Endodermal cell (in vitro differentiated cells): Measurements from ENCODE around the gene OR2M7. TPM values are rescaled to one million over a fixed set of nuclear protein-coding genes. Genes with fewer than 3 reads are reported as not detected.
"Not testable (repeated sequence)": the region's sequence is repeated elsewhere in the genome, so short reads cannot be mapped to it uniquely, and the experiment has no call there.

ENCODE experiments used
- DNase-seq: peaks from one replicate; pipeline ENCODE4 v3.0.0-alpha.2; 2017
- H3K27ac ChIP-seq: 2 replicates; pipeline ENCODE4 v1.5.1; 2013; ENCODE audit warnings: mild to moderate bottlenecking, low read depth, low read length, moderate library complexity
- H3K27me3 ChIP-seq: 2 replicates; pipeline ENCODE4 v1.6.1; 2013; ENCODE audit warnings: mild to moderate bottlenecking, low read length, moderate library complexity; ENCODE audit not compliant: insufficient read depth, control insufficient read depth, poor library complexity, severe bottlenecking
- H3K36me3 ChIP-seq: 2 replicates; pipeline ENCODE4 v1.7.0; 2013; ENCODE audit warnings: mild to moderate bottlenecking, low read length, moderate library complexity; ENCODE audit not compliant: control insufficient read depth, insufficient read depth
- H3K4me1 ChIP-seq: one replicate; pipeline ENCODE4 v1.7.0; 2013; ENCODE audit warnings: low read length; ENCODE audit not compliant: control insufficient read depth, insufficient read depth
- H3K4me3 ChIP-seq: 2 replicates; pipeline ENCODE4 v1.5.1; 2013; ENCODE audit warnings: mild to moderate bottlenecking, low read length, moderate library complexity
- H3K9ac ChIP-seq: 2 replicates; pipeline ENCODE4 v1.6.1; 2013; ENCODE audit warnings: mild to moderate bottlenecking, low read length, moderate library complexity; ENCODE audit not compliant: poor library complexity, severe bottlenecking; ENCODE audit errors: extremely low read depth
- H3K9me3 ChIP-seq: 2 replicates; pipeline ENCODE4 v1.6.1; 2013; ENCODE audit warnings: mild to moderate bottlenecking, low read length, moderate library complexity; ENCODE audit not compliant: control insufficient read depth
- H3K27ac Mint-ChIP-seq: 2 replicates; pipeline ENCODE4 v1.8.0; 2020; ENCODE audit warnings: mixed read lengths
- H3K27me3 Mint-ChIP-seq: 2 replicates; pipeline ENCODE4 v1.8.0; 2021; ENCODE audit warnings: mild to moderate bottlenecking, mixed read lengths; ENCODE audit not compliant: insufficient read depth
- H3K36me3 Mint-ChIP-seq: 2 replicates; pipeline ENCODE4 v1.8.0; 2020; ENCODE audit warnings: low read depth, mixed read lengths
- H3K4me1 Mint-ChIP-seq: 2 replicates; pipeline ENCODE4 v1.8.0; 2020; ENCODE audit warnings: mixed read lengths
- H3K4me3 Mint-ChIP-seq: 2 replicates; pipeline ENCODE4 v1.8.0; 2020; ENCODE audit warnings: mild to moderate bottlenecking, moderate library complexity, mixed read lengths
- H3K9me3 Mint-ChIP-seq: 2 replicates; pipeline ENCODE4 v1.8.0; 2020; ENCODE audit warnings: mild to moderate bottlenecking, mixed read lengths
- CTCF ChIP-seq: fragments of 200-600 bp; sonication (generic); conservative IDR thresholded peaks from 2 replicates; pipeline ENCODE4 v1.5.0; 2021; ENCODE audit warnings: antibody characterized with exemption, mild to moderate bottlenecking
- WGBS, 2 experiments: methylation state at CpG; one replicate each; pipeline versions ENCODE4 v1.1.5 to v1.1.7; 2013; ENCODE audit warnings: missing lambda C conversion rate in 2 of 2, mixed read lengths in 1 of 2; ENCODE audit not compliant: insufficient coverage in 1 of 2, insufficient read length in 1 of 2; 5-methylcytosine and 5-hydroxymethylcytosine counted together
- total RNA-seq, 2 donors: library from RNA; stranded (reverse); fragmentation: NEBNext Ultra II Directional in 1 of 2; extraction: Animal tissue kit (Norgen Biotek cat#: 25700) in 1 of 2; gene quantifications; 2 replicates in 1 of 2; 3 replicates in 1 of 2; pipeline ENCODE4 v1.2.1, GENCODE V29; 2021

The OR2M7 gene
- total RNA-seq, 2 donors from 2014 or later, result not detected

- 65 to 80% methylated on average over 3 to 4 of the region's 4 CpGs for WGBS, 2 experiments
- no peak within 1 kb of the TSS for H3K9ac ChIP-seq
- H3K27me3 Mint-ChIP-seq, result no peaks in the 10 kb centered on the region
- DNase-seq, result no peak
- no peaks in the 10 kb centered on the region for H3K4me1 ChIP-seq
- H3K36me3 Mint-ChIP-seq, result no peaks in the 10 kb centered on the region
- no peak within 1 kb of the TSS for H3K4me3 ChIP-seq
- H3K27me3 ChIP-seq, result no peaks in the 10 kb centered on the region
- H3K9me3 Mint-ChIP-seq, result peaks cover 67% of the 10 kb centered on the region
- H3K4me1 Mint-ChIP-seq, result no peaks in the 10 kb centered on the region
- no peaks in the 10 kb centered on the region for H3K36me3 ChIP-seq
- H3K27ac ChIP-seq, result no peak within 1 kb of the TSS
- no peak for TF ChIP-seq CTCF
- H3K9me3 ChIP-seq, result peaks cover 78% of the 10 kb centered on the region
- no peak within 1 kb of the TSS for H3K4me3 Mint-ChIP-seq
- no peak within 1 kb of the TSS for H3K27ac Mint-ChIP-seq
Observed at GRCh38 chr1:248348475-248348874, 24.1 kb upstream of the OR2M7 start, which contains the start of gene OR14C36. TSS of gene OR14C36 (plus strand) at chr1:248348775. CDS start at chr1:248348775, 0 bp downstream.

GRCh38 chr1:248343451-248343850, 19.1 kb upstream of the OR2M7 start:
- Mint-ChIP-seq H3K36me3 (no peaks in the 10 kb centered on the region), H3K4me3 (no peak overlapping the region), H3K27ac (no peak overlapping the region), H3K9me3 (peaks cover 74% of the 10 kb centered on the region), H3K27me3 (no peaks in the 10 kb centered on the region), H3K4me1 (no peaks in the 10 kb centered on the region)
- Histone ChIP-seq H3K4me1 (no peaks in the 10 kb centered on the region), H3K4me3 (peak overlapping the region; percentile 16), H3K27ac (no peak overlapping the region), H3K9ac (no peak overlapping the region), H3K27me3 (no peaks in the 10 kb centered on the region), H3K36me3 (no peaks in the 10 kb centered on the region), H3K9me3 (peaks cover 69% of the 10 kb centered on the region)
- TF ChIP-seq CTCF, result no peak
- DNase-seq, result no peak
- WGBS, 2 experiments, result 63% methylated on average over 2 of the region's 3 CpGs; no CpG with 5 or more reads in 1 of the 2 experiments

GRCh38 chr1:248316796-248317195, 7.6 kb downstream of the OR2M7 start:
- no peak for DNase-seq
- Mint-ChIP-seq H3K36me3 (peaks cover 2% of the 10 kb centered on the region), H3K27me3 (no peaks in the 10 kb centered on the region), H3K27ac (no peak overlapping the region), H3K4me3 (no peak overlapping the region), H3K9me3 (peaks cover 96% of the 10 kb centered on the region), H3K4me1 (no peaks in the 10 kb centered on the region)
- H3K4me3 ChIP-seq, result no peak overlapping the region
- whole genome bisulfite sequencing, 2 experiments, result 68 to 83% methylated on average over 6 to 11 of the region's 11 CpGs
- no peaks in the 10 kb centered on the region for H3K4me1 ChIP-seq
- H3K27ac ChIP-seq, result no peak overlapping the region
- H3K9me3 ChIP-seq, result peaks cover 93% of the 10 kb centered on the region
- TF ChIP-seq CTCF, result no peak
- H3K36me3 ChIP-seq, result no peaks in the 10 kb centered on the region
- H3K9ac ChIP-seq, result no peak overlapping the region
- no peaks in the 10 kb centered on the region for H3K27me3 ChIP-seq

GRCh38 chr1:248306740-248307139, 17.6 kb downstream of the OR2M7 start:
- not testable (repeated sequence) for DNase-seq, H3K4me1 Mint-ChIP-seq, H3K27ac Mint-ChIP-seq, H3K27me3 Mint-ChIP-seq, H3K27me3 ChIP-seq, H3K36me3 Mint-ChIP-seq, H3K27ac ChIP-seq, H3K4me3 Mint-ChIP-seq, H3K36me3 ChIP-seq, H3K4me1 ChIP-seq, H3K9ac ChIP-seq, H3K4me3 ChIP-seq
- 76 to 87% methylated on average over 7 to 15 of the region's 15 CpGs for WGBS, 2 experiments
- peaks cover 72% of the 10 kb centered on the region for H3K9me3 Mint-ChIP-seq
- H3K9me3 ChIP-seq, result peaks cover 66% of the 10 kb centered on the region
